ENCODE measurements around the gene CNRIP1. TPM values are rescaled to one million over a fixed set of nuclear protein-coding genes. Genes with fewer than 3 reads are reported as not detected.

Gene CNRIP1
- total RNA-seq, 1 donor from 2014 or later, result 15.3 TPM

- DNase-seq, result peak; percentile 70
Measured at GRCh38 chr2:68251187-68251854, 68.4 kb downstream of the CNRIP1 start.

- DNase-seq, result no peak
Measured at GRCh38 chr2:68250652-68251186, 69.0 kb downstream of the CNRIP1 start.

- no peak for DNase-seq
Measured at GRCh38 chr2:68250196-68250595, 69.6 kb downstream of the CNRIP1 start.

- DNase-seq, result no peak
Measured at GRCh38 chr2:68248806-68249205, 70.9 kb downstream of the CNRIP1 start.

GRCh38 chr2:68248361-68248760, 71.4 kb downstream of the CNRIP1 start:
- no peak for DNase-seq

- DNase-seq, result no peak
Measured at GRCh38 chr2:68246396-68246795, 73.4 kb downstream of the CNRIP1 start.

GRCh38 chr2:68245672-68246071, 74.1 kb downstream of the CNRIP1 start:
- DNase-seq, result no peak

GRCh38 chr2:68245066-68245465, 74.7 kb downstream of the CNRIP1 start:
- no peak for DNase-seq

GRCh38 chr2:68244456-68244855, 75.3 kb downstream of the CNRIP1 start:
- no peak for DNase-seq

Other genes with a start within 250 kb of the CNRIP1 start
- gene PNO1, start 162.1 kb downstream of the CNRIP1 start, total RNA-seq, result 13.1 TPM
- gene PPP3R1, start 67.4 kb downstream of the CNRIP1 start, total RNA-seq, result 46.0 TPM
- gene PLEK, start 45.3 kb upstream of the CNRIP1 start, total RNA-seq, result 12.8 TPM
- 0.79 TPM for gene FBXO48, start 147.3 kb upstream of the CNRIP1 start, total RNA-seq
- gene APLF, start 147.6 kb upstream of the CNRIP1 start, total RNA-seq, result 10.0 TPM